Psoas muscle (tissue), 8 donors: ENCODE results near the gene BBLN. TPM values are rescaled to one million over a fixed set of nuclear protein-coding genes. Genes with fewer than 3 reads are reported as not detected.

Experiments
- ATAC-seq, 4 donors: fragments of 200-7000 bp; cut with Tn5 transposase; one replicate each; pipeline ENCODE4 v1.9.1; 2020; ENCODE audit warnings: moderate library complexity in 3 of 4, mild to moderate bottlenecking in 2 of 4
- DNase-seq, 2 donors: peaks; one replicate each; pipeline ENCODE4 v3.0.0-alpha.2; 2020
- H3K27ac ChIP-seq: fragments of 200-600 bp; one replicate; pipeline ENCODE4 v1.8.0; 2022
- H3K27me3 ChIP-seq, 3 donors: fragments of 200-600 bp in 1 of 3; one replicate each; pipeline versions ENCODE4 v1.6.1 to v1.8.0; 2013 to 2022; ENCODE audit warnings: low read length in 2 of 3, mild to moderate bottlenecking in 2 of 3, moderate library complexity in 1 of 3; ENCODE audit not compliant: insufficient read depth in 3 of 3
- H3K36me3 ChIP-seq, 2 donors: fragments of 200-600 bp in 1 of 2; one replicate each; pipeline versions ENCODE4 v1.6.1 to v1.8.0; 2013 to 2022; ENCODE audit warnings: low read depth in 1 of 2, mild to moderate bottlenecking in 1 of 2, moderate library complexity in 1 of 2; ENCODE audit not compliant: insufficient read depth in 1 of 2
- H3K4me1 ChIP-seq: fragments of 200-600 bp; one replicate; pipeline ENCODE4 v1.8.0; 2022
- H3K4me3 ChIP-seq: fragments of 200-600 bp; one replicate; pipeline ENCODE4 v1.8.0; 2022; ENCODE audit warnings: mild to moderate bottlenecking
- H3K9me3 ChIP-seq: fragments of 200-600 bp; one replicate; pipeline ENCODE4 v1.8.0; 2022
- WGBS, 3 donors: extraction: QIAGEN DNeasy Blood & Tissue Kit; methylation state at CpG; one replicate each; pipeline versions ENCODE4 v1.1.6 to v1.1.7; 2013; 5-methylcytosine and 5-hydroxymethylcytosine counted together
- intact Hi-C, 2 donors: fragments of 100-400 bp; cut with DNase I; formaldehyde crosslinking; loops; one replicate each; pipeline versions ENCODE4 v1.11.0 to v1.14.2; 2022
- polyA plus RNA-seq, 3 donors: library from polyadenylated mRNA; stranded (reverse); fragments of 200-250 nt; gene quantifications; one replicate each; pipeline ENCODE4 v1.2.3, GENCODE V29; 2013
- total RNA-seq, 4 donors: library from RNA; stranded (reverse); fragmentation: NEBNext Ultra II Directional in 2 of 4; extraction: Animal tissue kit (Norgen Biotek cat#: 25700) in 2 of 4; gene quantifications; one replicate each; pipeline versions ENCODE4 v1.2.1 to v1.2.4, GENCODE V29; 2021 to 2023
- TF ChIP-seq, protein P1 (sequence below): fragments of 200-600 bp; IDR thresholded peaks from one replicate; pipeline ENCODE4 v1.8.0; 2022; ENCODE audit warnings: antibody characterized with exemption
- donor health status: healthy with polysubstance abuse.
- donor health status: DM: no; HTN: no; CAD: no; lungs with moderate emphysema.
- donor health status: Bipolar disorder and iron deficiency.
- donor health status: healthy.
- donor health status: DM: yes; HTN: yes; CAD: no.
- donor health status: DM: no; HTN: no; CAD: no.
- donor health status: DM: no; HTN: no; CAD: no.
- donor health status: DM: yes; HTN: yes; CAD: no.

Gene BBLN
- total and polyA plus RNA-seq, 7 donors, result 14.0 to 36.2 (median 21.3) TPM

DNA sequence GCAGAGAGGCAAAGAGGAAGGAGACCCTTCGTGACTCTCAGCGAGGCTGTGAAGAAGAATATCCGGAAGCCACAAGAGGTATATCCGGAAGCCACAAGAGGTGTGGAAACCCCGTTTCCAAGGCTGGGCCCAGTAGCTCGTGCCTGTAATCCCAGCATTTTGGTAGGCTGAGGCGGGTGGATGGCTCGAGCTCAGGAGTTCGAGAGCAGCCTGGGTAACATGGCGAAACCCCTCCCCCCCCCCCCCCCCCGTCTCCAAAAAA is 612 bp upstream of the BBLN start:
- TF ChIP-seq, protein P1, sequence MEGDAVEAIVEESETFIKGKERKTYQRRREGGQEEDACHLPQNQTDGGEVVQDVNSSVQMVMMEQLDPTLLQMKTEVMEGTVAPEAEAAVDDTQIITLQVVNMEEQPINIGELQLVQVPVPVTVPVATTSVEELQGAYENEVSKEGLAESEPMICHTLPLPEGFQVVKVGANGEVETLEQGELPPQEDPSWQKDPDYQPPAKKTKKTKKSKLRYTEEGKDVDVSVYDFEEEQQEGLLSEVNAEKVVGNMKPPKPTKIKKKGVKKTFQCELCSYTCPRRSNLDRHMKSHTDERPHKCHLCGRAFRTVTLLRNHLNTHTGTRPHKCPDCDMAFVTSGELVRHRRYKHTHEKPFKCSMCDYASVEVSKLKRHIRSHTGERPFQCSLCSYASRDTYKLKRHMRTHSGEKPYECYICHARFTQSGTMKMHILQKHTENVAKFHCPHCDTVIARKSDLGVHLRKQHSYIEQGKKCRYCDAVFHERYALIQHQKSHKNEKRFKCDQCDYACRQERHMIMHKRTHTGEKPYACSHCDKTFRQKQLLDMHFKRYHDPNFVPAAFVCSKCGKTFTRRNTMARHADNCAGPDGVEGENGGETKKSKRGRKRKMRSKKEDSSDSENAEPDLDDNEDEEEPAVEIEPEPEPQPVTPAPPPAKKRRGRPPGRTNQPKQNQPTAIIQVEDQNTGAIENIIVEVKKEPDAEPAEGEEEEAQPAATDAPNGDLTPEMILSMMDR, result no peak
- ATAC-seq, result peak in 3 of 4 donors; percentile 1 to 2 (median 2)
- intact Hi-C loops, result no loop called here
- Histone ChIP-seq H3K27me3 (no peaks in the 10 kb centered on the region), H3K4me3 (peak overlapping the region; percentile 75), H3K27ac (peak overlapping the region; percentile 61), H3K9me3 (no peaks in the 10 kb centered on the region), H3K4me1 (peaks cover 14% of the 10 kb centered on the region), H3K36me3 (peaks cover 5 to 23% of the 10 kb centered on the region in 2 donors)
- DNase-seq, result no peak
- 31 to 43% (median 37%) methylated on average over 11 of the region's 11 CpGs for WGBS, 3 donors

DNA sequence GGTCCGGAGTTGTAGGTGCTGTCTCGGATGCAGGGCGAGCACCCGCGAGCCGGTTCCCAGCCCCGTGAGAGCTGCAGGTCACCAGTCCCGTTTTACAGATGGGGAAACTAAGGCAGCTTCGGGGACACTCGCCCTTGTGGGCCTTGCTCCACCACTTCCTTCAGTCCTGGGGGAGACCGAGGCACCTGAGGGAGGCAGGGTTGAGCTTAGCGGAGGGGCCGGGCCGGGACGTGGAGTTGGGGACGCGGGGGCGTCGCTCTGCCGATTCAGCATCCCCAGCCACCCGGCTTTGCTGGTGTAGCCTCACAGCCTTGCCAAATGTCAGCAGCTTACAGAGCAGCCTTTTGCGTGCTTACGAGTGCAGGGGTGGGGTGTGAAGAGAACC is 530 bp downstream of the BBLN start:
- peak; percentile 35 to 64 for DNase-seq
- TF ChIP-seq, protein P1, result no peak
- intact Hi-C loops, result no loop called here
- Histone ChIP-seq H3K4me3 (peak overlapping the region; percentile 75), H3K27ac (peak overlapping the region; percentile 65), H3K36me3 (peaks cover 5 to 34% of the 10 kb centered on the region in 2 donors), H3K4me1 (peaks cover 14% of the 10 kb centered on the region), H3K9me3 (no peaks in the 10 kb centered on the region), H3K27me3 (no peaks in the 10 kb centered on the region)
- ATAC-seq, result peak; percentile 1 to 14 (median 4)
- WGBS, 3 donors, result 1 to 4% (median 3%) methylated on average over 23 of the region's 23 CpGs

DNA sequence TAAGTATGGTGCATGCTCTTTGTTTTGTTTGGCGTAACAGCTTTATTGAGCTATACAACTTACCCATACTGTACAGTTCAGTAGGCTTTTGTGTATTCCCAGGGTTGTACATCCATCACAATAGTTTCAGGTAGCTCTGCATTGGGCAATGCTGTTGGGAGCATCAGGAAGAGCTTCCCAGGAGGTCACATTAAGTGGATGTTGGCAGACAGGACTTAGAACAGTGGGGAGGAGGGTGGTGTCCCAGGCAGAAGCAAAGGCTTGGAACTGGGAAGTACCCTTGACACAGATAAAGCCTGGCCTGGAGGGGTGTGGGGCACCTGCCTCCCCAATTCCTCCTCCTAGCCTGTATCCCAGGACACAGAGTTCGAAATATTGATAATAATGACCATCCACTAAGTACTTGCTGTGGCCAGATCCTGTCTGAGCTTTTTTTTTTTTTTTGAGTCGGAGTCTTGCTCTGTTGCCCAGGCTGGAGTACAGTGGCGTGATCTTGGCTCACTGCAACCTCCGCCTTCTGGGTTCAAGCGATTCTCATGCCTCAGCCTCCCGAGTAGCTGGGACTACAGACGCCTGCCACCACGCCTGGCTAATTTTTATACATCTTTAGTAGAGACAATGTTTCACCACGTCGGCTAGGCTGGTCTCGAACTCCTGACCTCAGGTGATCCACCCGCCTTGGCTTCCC is 1.3 kb downstream of the BBLN start:
- DNase-seq, result no peak

DNA sequence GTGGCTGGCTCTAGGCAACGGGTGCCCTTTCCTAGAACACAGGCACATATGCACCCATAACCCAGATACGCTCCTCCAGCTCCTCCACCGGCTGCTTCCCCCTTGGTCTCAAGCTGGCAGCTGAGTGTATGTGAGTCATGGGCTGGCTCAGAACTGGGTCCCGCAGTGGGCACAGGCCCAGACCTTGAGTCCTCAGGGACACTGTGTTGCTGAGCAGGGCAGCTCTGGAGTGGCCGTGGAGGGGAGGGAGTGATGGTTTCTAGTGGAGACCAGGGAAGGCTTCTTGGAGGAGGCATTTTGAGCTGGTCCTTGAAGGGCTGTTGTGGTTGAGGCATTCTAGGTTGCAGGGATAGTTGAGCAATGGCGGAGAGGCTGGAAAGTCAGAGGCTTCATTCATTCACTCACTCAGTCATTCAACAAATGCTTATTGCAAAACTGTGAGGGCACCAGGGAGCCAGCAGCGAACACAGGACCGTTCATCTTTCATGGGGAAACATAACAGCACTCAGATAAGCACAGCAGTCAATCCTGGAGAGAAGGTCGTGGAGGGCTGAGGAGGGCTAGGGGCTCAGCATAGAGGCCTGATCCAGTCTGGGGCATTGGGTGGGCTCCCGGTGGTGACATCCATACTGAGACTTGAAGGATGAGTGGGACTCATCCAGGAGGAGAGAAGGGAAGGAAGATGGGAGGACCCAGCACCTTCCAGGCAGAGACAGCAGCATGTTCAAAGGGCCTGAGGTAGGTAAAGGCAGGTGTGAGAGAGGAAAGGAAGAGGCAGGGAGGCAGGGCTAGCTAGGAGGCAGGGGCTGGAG is 2.4 kb downstream of the BBLN start:
- TF ChIP-seq, protein P1, result no peak
- DNase-seq, result peak; percentile 74 to 83
- intact Hi-C loops, result no loop called here
- Histone ChIP-seq H3K4me1 (peaks cover 14% of the 10 kb centered on the region), H3K9me3 (no peaks in the 10 kb centered on the region), H3K4me3 (no peak overlapping the region), H3K27me3 (no peaks in the 10 kb centered on the region), H3K27ac (no peak overlapping the region), H3K36me3 (peaks cover 9 to 52% of the 10 kb centered on the region in 2 donors)
- 63 to 75% (median 66%) methylated on average over 10 of the region's 10 CpGs for WGBS, 3 donors
- peak; percentile 61 to 67 (median 66) for ATAC-seq

More for the DNA sequence above, 1.3 kb downstream of the BBLN start:
- no peak for ATAC-seq
- no peaks in the 10 kb centered on the region for H3K9me3 ChIP-seq
- H3K36me3 ChIP-seq, result peaks cover 9 to 42% of the 10 kb centered on the region in 2 donors
- peaks cover 14% of the 10 kb centered on the region for H3K4me1 ChIP-seq
- intact Hi-C loops, result no loop called here
- H3K27ac ChIP-seq, result no peak overlapping the region
- TF ChIP-seq, protein P1, result no peak
- no peaks in the 10 kb centered on the region for H3K27me3 ChIP-seq
- 88 to 92% (median 88%) methylated on average over 13 of the region's 13 CpGs for WGBS, 3 donors
- no peak overlapping the region for H3K4me3 ChIP-seq
